Heart left ventricle (tissue), 13 donors: ENCODE data around the gene KIF5A.

Source experiments
- CTCF ChIP-seq, 12 donors: fragments of 200-600 bp; sonication (generic) in 4 of 12; IDR thresholded peaks; one replicate each; pipeline versions ENCODE4 v1.5.0 to v1.8.0; 2018 to 2022; ENCODE audit warnings: antibody characterized with exemption in 12 of 12, mild to moderate bottlenecking in 5 of 12
- POLR2A ChIP-seq, 2 donors: fragments of 450-650 bp; IDR thresholded peaks; one replicate each; pipeline ENCODE4 v1.6.1; 2017; ENCODE audit warnings: antibody characterized with exemption in 2 of 2, mild to moderate bottlenecking in 2 of 2, moderate library complexity in 2 of 2
- donor health status: ischemic (EF 13 %, LVEDD 7.1; RV severe dilation, severe dysfunction).
- donor health status: DM: no; HTN: yes; CAD: no.
- donor health status: DM: no; HTN: no; CAD: no.
- donor health status: ischemic (EF 25% LVEDD 6.9; RV normal size, moderate dysfunction).
- donor health status: ischemic (EF 25% LVEDD 5.7; RV mildly dilated, moderate dysfunction).
- donor health status: ischemic (EF 35%, LVEDD 5.7; RV mildly dilated, moderate dysfunction).
- donor health status: nonischemic (EF 11% LVEDD 7.7; RV severe dilation, severe dysfunction).
- donor health status: DM: yes; HTN: yes; CAD: no.
- donor health status: PGD.
- donor health status: ischemic (EF 29% LVEDD 5.4; RV normal size, mild dysfunction).
- donor health status: nonischemic (EF 23%, LVEDD 6.1; RV moderate dilation, normal function).

GRCh38 chr12:57546438-57547287, 3.2 kb upstream of the KIF5A start, which contains the start of gene DCTN2:
- TF ChIP-seq CTCF (IDR thresholded peaks at IDR 0.05) (peak in 5 of 12 donors; percentile 4 to 10 (median 5)), POLR2A (IDR thresholded peaks at IDR 0.05) (peak in 1 of 2 donors; percentile 55)
